Dermis microvascular lymphatic vessel endothelial cell (primary cell): ENCODE data around the gene SLC6A16. TPM values are rescaled to one million over a fixed set of nuclear protein-coding genes. Genes with fewer than 3 reads are reported as not detected.
A peak's percentile ranks its signal among the peaks of the same experiment; 100 is the strongest.
"Not testable (repeated sequence)": the region's sequence is repeated elsewhere in the genome, so short reads cannot be mapped to it uniquely, and the experiment has no call there.

ENCODE experiments used
- DNase-seq, 2 donors: peaks; one replicate each; pipeline versions ENCODE4 v3.0.0 to v3.0.0-alpha.2; 2010; ENCODE audit warnings: low read depth in 2 of 2
- total RNA-seq: library from RNA; depleted of rRNA; stranded (reverse); fragments of >200 nt; gene quantifications from 2 replicates; pipeline ENCODE4 v1.2.1, GENCODE V29; 2014

The SLC6A16 gene
- total RNA-seq, result 0.26 and 0.51 TPM in 2 replicates

GRCh38 chr19:49324801-49325576 is at the start of gene SLC6A16:
Gene SLC6A16, minus strand, starts transcription at chr19:49325191. Its CDS starts 13,844 bp downstream, at chr19:49311347.
- DNase-seq, result no peak

- not testable (repeated sequence) for DNase-seq
Measured at GRCh38 chr19:49373174-49373573, 48.2 kb upstream of the SLC6A16 start.

GRCh38 chr19:49371184-49371583 is 46.2 kb upstream of the SLC6A16 start:
- DNase-seq, result no peak

GRCh38 chr19:49368711-49369358 is 43.8 kb upstream of the SLC6A16 start:
- DNase-seq, result no peak

GRCh38 chr19:49366110-49366509 is 41.1 kb upstream of the SLC6A16 start:
- DNase-seq, result no peak

- DNase-seq, result no peak
Measured at GRCh38 chr19:49364083-49364737, 39.2 kb upstream of the SLC6A16 start.

GRCh38 chr19:49363268-49364082 is 38.5 kb upstream of the SLC6A16 start, which contains the start of gene DKKL1:
Gene DKKL1, plus strand, starts transcription at chr19:49363877. Its CDS starts 122 bp downstream, at chr19:49363999.
- peak; percentile 99 for DNase-seq

- peak in 1 of 2 donors; percentile 58 for DNase-seq
Measured at GRCh38 chr19:49362929-49363267, 37.9 kb upstream of the SLC6A16 start.

GRCh38 chr19:49362048-49362928 is 37.3 kb upstream of the SLC6A16 start, which contains the start of gene TEAD2:
Gene TEAD2, minus strand, starts transcription at chr19:49362416. Its CDS starts 2,341 bp downstream, at chr19:49360075.
- peak; percentile 46 to 80 for DNase-seq

- DNase-seq, result peak; percentile 88 to 91
Measured at GRCh38 chr19:49361438-49362047, 36.6 kb upstream of the SLC6A16 start.

- DNase-seq, result no peak
Measured at GRCh38 chr19:49359851-49360820, 35.1 kb upstream of the SLC6A16 start.

- DNase-seq, result no peak
Measured at GRCh38 chr19:49357186-49357585, 32.2 kb upstream of the SLC6A16 start.

GRCh38 chr19:49356382-49356781 is 31.4 kb upstream of the SLC6A16 start:
- DNase-seq, result peak in 1 of 2 donors; percentile 19

- peak in 1 of 2 donors; percentile 38 for DNase-seq
Measured at GRCh38 chr19:49355909-49356353, 30.9 kb upstream of the SLC6A16 start.

GRCh38 chr19:49349567-49349966 is 24.6 kb upstream of the SLC6A16 start:
- no peak for DNase-seq

- no peak for DNase-seq
Measured at GRCh38 chr19:49348305-49349189, 23.6 kb upstream of the SLC6A16 start.

GRCh38 chr19:49347835-49348234 is 22.8 kb upstream of the SLC6A16 start:
- peak in 1 of 2 donors; percentile 32 for DNase-seq

- no peak for DNase-seq
Measured at GRCh38 chr19:49347191-49347590, 22.2 kb upstream of the SLC6A16 start.
